AG04450 (cell line): Measurements from ENCODE around the gene FERMT3. TPM values are rescaled to one million over a fixed set of nuclear protein-coding genes. Genes with fewer than 3 reads are reported as not detected.

Source experiments
- CTCF ChIA-PET: fragments of 300-600, 350-600 bp; formaldehyde crosslinking; extraction: SDS; loops from one replicate; lab custom pipeline; 2022; ENCODE audit warnings: antibody characterized with exemption, inconsistent platforms; lab: Charles Lee
- POLR2A ChIA-PET: fragments of 350-600 bp; formaldehyde crosslinking; extraction: SDS; loops from one replicate; lab custom pipeline; 2021; ENCODE audit warnings: antibody characterized with exemption, inconsistent platforms; lab: Yijun Ruan, JAX
- DNase-seq: peaks from one replicate; pipeline ENCODE4 v3.0.0-alpha.2; 2011; ENCODE audit warnings: low read depth, low spot score
- H3K27ac ChIP-seq: one replicate; pipeline ENCODE4 v1.5.1; 2012; ENCODE audit warnings: low read depth, low read length, control low read depth
- H3K27me3 ChIP-seq: one replicate; pipeline ENCODE4 v1.6.0; 2012; ENCODE audit warnings: low read length; ENCODE audit not compliant: control insufficient read depth, insufficient read depth
- H3K4me3 ChIP-seq: 2 replicates; pipeline ENCODE4 v1.5.1; 2011; ENCODE audit warnings: mild to moderate bottlenecking, low read depth, low read length, control low read depth
- H3K9me3 ChIP-seq: 2 replicates; pipeline ENCODE4 v1.5.1; 2012; ENCODE audit warnings: low read length; ENCODE audit not compliant: control insufficient read depth, insufficient read depth
- CTCF ChIP-seq: IDR thresholded peaks from 2 replicates; pipeline ENCODE4 v1.5.1; 2011; ENCODE audit warnings: low read depth, low read length, control low read depth, inconsistent platforms
- polyA plus RNA-seq: library from polyadenylated mRNA; depleted of rRNA; stranded (reverse); fragments of >200 nt; gene quantifications from 2 replicates; pipeline ENCODE4 v1.2.3, GENCODE V29; 2011

Gene FERMT3
- polyA plus RNA-seq, 1 experiment = 0.38 TPM

- no peak for DNase-seq
These were observed 10.4 kb downstream of the FERMT3 start for GRCh38 chr11:64216879-64217278.

GRCh38 chr11:64218628-64219353 lies 12.3 kb downstream of the FERMT3 start:
- H3K9me3 ChIP-seq = no peaks in the 10 kb centered on the region
- H3K4me3 ChIP-seq = no peak overlapping the region
- CTCF ChIA-PET = interaction anchor here (1.0 kb wide), 1 partner anchor 85 kb away, joined by 3 read pairs; no protein-coding TSS in a partner anchor
- no peak for TF ChIP-seq CTCF
- H3K27ac ChIP-seq = no peak overlapping the region
- POLR2A ChIA-PET = interaction anchor here (0.8 kb wide), 1 partner anchor 8 kb away, joined by 3 read pairs; no protein-coding TSS in a partner anchor
- DNase-seq = no peak
- H3K27me3 ChIP-seq = no peaks in the 10 kb centered on the region

More at GRCh38 chr11:64216879-64217278, 10.4 kb downstream of the FERMT3 start:
- no peaks in the 10 kb centered on the region for H3K27me3 ChIP-seq
- ChIA-PET POLR2A (interaction anchor here (0.7 to 0.9 kb wide), 2 partner anchors 8 to 9 kb away, joined by 3 to 6 read pairs; no protein-coding TSS in a partner anchor), CTCF (interaction anchor here (6.1 kb wide), 1 partner anchor 12 kb away, joined by 34 read pairs; no protein-coding TSS in a partner anchor)
- H3K4me3 ChIP-seq = no peak overlapping the region
- H3K9me3 ChIP-seq = no peaks in the 10 kb centered on the region
- H3K27ac ChIP-seq = no peak overlapping the region
- TF ChIP-seq CTCF = no peak

- ChIA-PET CTCF (no interaction called here), POLR2A (interaction anchor here (1.4 kb wide), 1 partner anchor 9 kb away, joined by 3 read pairs; no protein-coding TSS in a partner anchor)
- no peak overlapping the region for H3K27ac ChIP-seq
- no peaks in the 10 kb centered on the region for H3K9me3 ChIP-seq
- no peaks in the 10 kb centered on the region for H3K27me3 ChIP-seq
- no peak for TF ChIP-seq CTCF
- H3K4me3 ChIP-seq = no peak overlapping the region
- DNase-seq = no peak
These were observed 12.8 kb downstream of the FERMT3 start for GRCh38 chr11:64219354-64219684.

GRCh38 chr11:64219755-64220154 lies 13.2 kb downstream of the FERMT3 start:
- CTCF ChIA-PET = no interaction called here
- TF ChIP-seq CTCF = no peak
- Histone ChIP-seq H3K9me3 (no peaks in the 10 kb centered on the region), H3K27ac (no peak overlapping the region), H3K27me3 (no peaks in the 10 kb centered on the region), H3K4me3 (no peak overlapping the region)
- POLR2A ChIA-PET = interaction anchor here (0.7 to 1.4 kb wide), 2 partner anchors 9 to 11 kb away, joined by 3 to 4 read pairs; no protein-coding TSS in a partner anchor
- DNase-seq = no peak

GRCh38 chr11:64220271-64220670 lies 13.8 kb downstream of the FERMT3 start:
- H3K27me3 ChIP-seq = no peaks in the 10 kb centered on the region
- DNase-seq = no peak
- H3K9me3 ChIP-seq = no peaks in the 10 kb centered on the region
- H3K4me3 ChIP-seq = no peak overlapping the region
- CTCF ChIA-PET = no interaction called here
- no peak overlapping the region for H3K27ac ChIP-seq
- no peak for TF ChIP-seq CTCF
- POLR2A ChIA-PET = interaction anchor here (0.7 to 1.4 kb wide), 2 partner anchors 10 to 12 kb away, joined by 3 to 4 read pairs; no protein-coding TSS in a partner anchor
